GM23338 (cell line): Measurements from ENCODE around the gene YIF1A. TPM values are rescaled to one million over a fixed set of nuclear protein-coding genes. Genes with fewer than 3 reads are reported as not detected.

Experiments used
- ATAC-seq: fragments of 200-7000 bp; cut with Tn5 transposase; 3 replicates; pipeline ENCODE4 v1.9.1; 2020
- DNase-seq: peaks from one replicate; pipeline ENCODE4 v3.0.0-alpha.2; 2015; ENCODE audit warnings: low spot score
- H2AFZ ChIP-seq: fragments of 200-600 bp; sonication (generic); 2 replicates; pipeline ENCODE4 v1.8.0; 2016; ENCODE audit warnings: antibody characterized with exemption, mild to moderate bottlenecking, moderate library complexity
- H3F3A ChIP-seq: fragments of 200-600 bp; sonication (generic); replicated peaks from 2 replicates; pipeline ENCODE4 v1.8.0; 2017; ENCODE audit warnings: antibody characterized with exemption, mixed run types, low read depth
- H3K27ac ChIP-seq: fragments of 200-600 bp; sonication (generic); 2 replicates; pipeline ENCODE4 v1.6.1; 2016; ENCODE audit warnings: low read depth
- H3K27me3 ChIP-seq: fragments of 200-600 bp; sonication (generic); 2 replicates; pipeline ENCODE4 v1.8.0; 2016; ENCODE audit warnings: mild to moderate bottlenecking, mixed run types, moderate library complexity; ENCODE audit not compliant: insufficient read depth
- H3K36me3 ChIP-seq: fragments of 200-600 bp; sonication (generic); 2 replicates; pipeline ENCODE4 v1.8.0; 2016; ENCODE audit warnings: mild to moderate bottlenecking; ENCODE audit not compliant: insufficient read depth
- H3K4me1 ChIP-seq: fragments of 200-600 bp; sonication (generic); 2 replicates; pipeline ENCODE4 v1.8.0; 2016; ENCODE audit warnings: mild to moderate bottlenecking, moderate library complexity; ENCODE audit not compliant: insufficient read depth
- H3K4me2 ChIP-seq: fragments of 200-600 bp; sonication (generic); 2 replicates; pipeline ENCODE4 v1.7.1; 2017; ENCODE audit warnings: mixed run types
- H3K4me3 ChIP-seq: fragments of 200-600 bp; sonication (generic); 2 replicates; pipeline ENCODE4 v1.6.1; 2016; ENCODE audit warnings: mixed run types
- H3K79me2 ChIP-seq: fragments of 200-600 bp; sonication (generic); replicated peaks from 2 replicates; pipeline ENCODE4 v1.8.0; 2017; ENCODE audit warnings: mild to moderate bottlenecking; ENCODE audit not compliant: insufficient read depth
- H3K9me2 ChIP-seq: fragments of 200-600 bp; sonication (generic); 2 replicates; pipeline ENCODE4 v1.8.0; 2017; ENCODE audit not compliant: insufficient read depth
- H4K20me1 ChIP-seq: fragments of 200-600 bp; sonication (generic); replicated peaks from 2 replicates; pipeline ENCODE4 v1.8.0; 2017; ENCODE audit warnings: mild to moderate bottlenecking; ENCODE audit not compliant: insufficient read depth
- H3K27ac Mint-ChIP-seq: 2 replicates; pipeline ENCODE4 v1.8.0; 2020; ENCODE audit warnings: inconsistent platforms, mild to moderate bottlenecking, moderate library complexity, mixed read lengths
- H3K27me3 Mint-ChIP-seq: 3 replicates; pipeline ENCODE4 v1.8.0; 2022; ENCODE audit warnings: low read depth, mild to moderate bottlenecking, moderate library complexity, mixed read lengths, inconsistent platforms; ENCODE audit not compliant: insufficient read depth, poor library complexity
- H3K36me3 Mint-ChIP-seq: 3 replicates; pipeline ENCODE4 v1.8.0; 2021; ENCODE audit warnings: low read depth, mild to moderate bottlenecking, inconsistent platforms, moderate library complexity, mixed read lengths
- H3K4me1 Mint-ChIP-seq: 3 replicates; pipeline ENCODE4 v1.8.0; 2020; ENCODE audit warnings: mild to moderate bottlenecking, inconsistent platforms, mixed read lengths
- H3K4me3 Mint-ChIP-seq: 3 replicates; pipeline ENCODE4 v1.8.0; 2021; ENCODE audit warnings: moderate library complexity, mild to moderate bottlenecking, inconsistent platforms, mixed read lengths
- H3K9me3 Mint-ChIP-seq: 3 replicates; pipeline ENCODE4 v1.8.0; 2020; ENCODE audit warnings: moderate library complexity, mild to moderate bottlenecking, inconsistent platforms, mixed read lengths
- CREB1 ChIP-seq: fragments of 250-450 bp; sonication (Bioruptor Pico); IDR thresholded peaks from 2 replicates; pipeline ENCODE4 v1.5.0; 2020; ENCODE audit warnings: low read depth, mild to moderate bottlenecking, moderate library complexity
- EZH2 ChIP-seq: fragments of 200-600 bp; sonication (generic); IDR thresholded peaks from one replicate; pipeline ENCODE4 v1.8.0; 2017; ENCODE audit warnings: antibody characterized with exemption, mild to moderate bottlenecking, low read depth; ENCODE audit not compliant: unreplicated experiment
- REST ChIP-seq: IDR thresholded peaks from one replicate; pipeline ENCODE4 v1.6.1; 2018; ENCODE audit warnings: antibody characterized with exemption; ENCODE audit not compliant: unreplicated experiment
- STAT1 ChIP-seq: IDR thresholded peaks from one replicate; pipeline ENCODE4 v1.6.1; 2016; ENCODE audit warnings: antibody characterized with exemption; ENCODE audit not compliant: unreplicated experiment
- ZNF114 ChIP-seq: fragments of 250-450 bp; sonication (Bioruptor Pico); IDR thresholded peaks from 2 replicates; pipeline ENCODE4 v1.5.0; 2020; ENCODE audit warnings: mild to moderate bottlenecking, moderate library complexity
- ZNF331 ChIP-seq: fragments of 250-450 bp; sonication (Bioruptor Pico); IDR thresholded peaks from 2 replicates; pipeline ENCODE4 v1.5.0; 2020; ENCODE audit warnings: low read depth, mild to moderate bottlenecking, moderate library complexity
- ZNF462 ChIP-seq: fragments of 250-450 bp; sonication (Bioruptor Pico); IDR thresholded peaks from 2 replicates; pipeline ENCODE4 v1.5.0; 2020; ENCODE audit warnings: mild to moderate bottlenecking, moderate library complexity
- polyA plus RNA-seq: library from polyadenylated mRNA; unstranded; fragments of >200 nt; fragmentation: Nextera tagmentation; extraction: Ambion mirVana; gene quantifications from 2 replicates; pipeline ENCODE4 v1.2.1, GENCODE V29; 2016
- total RNA-seq: library from RNA; depleted of rRNA; stranded (reverse); fragments of >200 nt; shearing (Covaris generic); gene quantifications from 2 replicates; pipeline ENCODE4 v1.2.3, GENCODE V29; 2014
- TF ChIP-seq, protein P1 (sequence below), 2 experiments: fragments of 200-600 bp in 1 of 2; sonication (generic) in 1 of 2; conservative IDR thresholded peaks; 2 replicates each; pipeline versions ENCODE4 v1.5.1 to v1.6.1; 2016 to 2017; ENCODE audit warnings: antibody characterized with exemption in 2 of 2, low read depth in 2 of 2, mild to moderate bottlenecking in 2 of 2, moderate library complexity in 1 of 2
- TF ChIP-seq, protein P2 (sequence below): IDR thresholded peaks from 2 replicates; pipeline ENCODE4 v1.6.1; 2016; ENCODE audit warnings: antibody characterized with exemption

Gene YIF1A
- total and polyA plus RNA-seq, 2 experiments from 2014 or later = 75.6 to 87.0 TPM

- no peak for TF ChIP-seq ZNF462 (CRISPR knock-in tag)
- TF ChIP-seq STAT1 = no peak
- TF ChIP-seq ZNF331 (CRISPR knock-in tag) = no peak
- TF ChIP-seq, protein P1, sequence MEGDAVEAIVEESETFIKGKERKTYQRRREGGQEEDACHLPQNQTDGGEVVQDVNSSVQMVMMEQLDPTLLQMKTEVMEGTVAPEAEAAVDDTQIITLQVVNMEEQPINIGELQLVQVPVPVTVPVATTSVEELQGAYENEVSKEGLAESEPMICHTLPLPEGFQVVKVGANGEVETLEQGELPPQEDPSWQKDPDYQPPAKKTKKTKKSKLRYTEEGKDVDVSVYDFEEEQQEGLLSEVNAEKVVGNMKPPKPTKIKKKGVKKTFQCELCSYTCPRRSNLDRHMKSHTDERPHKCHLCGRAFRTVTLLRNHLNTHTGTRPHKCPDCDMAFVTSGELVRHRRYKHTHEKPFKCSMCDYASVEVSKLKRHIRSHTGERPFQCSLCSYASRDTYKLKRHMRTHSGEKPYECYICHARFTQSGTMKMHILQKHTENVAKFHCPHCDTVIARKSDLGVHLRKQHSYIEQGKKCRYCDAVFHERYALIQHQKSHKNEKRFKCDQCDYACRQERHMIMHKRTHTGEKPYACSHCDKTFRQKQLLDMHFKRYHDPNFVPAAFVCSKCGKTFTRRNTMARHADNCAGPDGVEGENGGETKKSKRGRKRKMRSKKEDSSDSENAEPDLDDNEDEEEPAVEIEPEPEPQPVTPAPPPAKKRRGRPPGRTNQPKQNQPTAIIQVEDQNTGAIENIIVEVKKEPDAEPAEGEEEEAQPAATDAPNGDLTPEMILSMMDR (conservative IDR thresholded peaks at IDR 0.05; ENCODE audit: low read depth in 2 of 2) = no peak
- no peak for TF ChIP-seq ZNF114
These were observed 25.2 kb downstream of the YIF1A start (continued) for GRCh38 chr11:66263785-66264184.

- peaks cover 45% of the 10 kb centered on the region for H3K36me3 Mint-ChIP-seq
- no peak for DNase-seq
- TF ChIP-seq ZNF331 (CRISPR knock-in tag) = no peak
- no peak for TF ChIP-seq EZH2
- TF ChIP-seq, protein P2, sequence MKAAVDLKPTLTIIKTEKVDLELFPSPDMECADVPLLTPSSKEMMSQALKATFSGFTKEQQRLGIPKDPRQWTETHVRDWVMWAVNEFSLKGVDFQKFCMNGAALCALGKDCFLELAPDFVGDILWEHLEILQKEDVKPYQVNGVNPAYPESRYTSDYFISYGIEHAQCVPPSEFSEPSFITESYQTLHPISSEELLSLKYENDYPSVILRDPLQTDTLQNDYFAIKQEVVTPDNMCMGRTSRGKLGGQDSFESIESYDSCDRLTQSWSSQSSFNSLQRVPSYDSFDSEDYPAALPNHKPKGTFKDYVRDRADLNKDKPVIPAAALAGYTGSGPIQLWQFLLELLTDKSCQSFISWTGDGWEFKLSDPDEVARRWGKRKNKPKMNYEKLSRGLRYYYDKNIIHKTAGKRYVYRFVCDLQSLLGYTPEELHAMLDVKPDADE = no peak
- TF ChIP-seq CREB1 (CRISPR knock-in tag) = no peak
- TF ChIP-seq REST = no peak
These were observed 25.7 kb downstream of the YIF1A start for GRCh38 chr11:66263231-66263630.

More at GRCh38 chr11:66263231-66263630, 25.7 kb downstream of the YIF1A start:
- H2AFZ ChIP-seq = no peak overlapping the region
- Mint-ChIP-seq H3K27ac (no peak overlapping the region), H3K4me1 (peaks cover 15% of the 10 kb centered on the region), H3K9me3 (no peaks in the 10 kb centered on the region), H3K4me3 (no peak overlapping the region; the same call in 2 of the 3 replicates), H3K27me3 (peaks cover 11% of the 10 kb centered on the region)
- peaks cover 11% of the 10 kb centered on the region; the same call in 1 of the 2 replicates for H3K79me2 ChIP-seq
- H3K27ac ChIP-seq = no peak overlapping the region
- H3K36me3 ChIP-seq = 0 out of 2 replicates have a peak, but pooled peaks cover 9% of the 10 kb centered on the region
- H3K9me2 ChIP-seq = no peaks in the 10 kb centered on the region
- H4K20me1 ChIP-seq = peaks cover 8% of the 10 kb centered on the region; the same call in 1 of the 2 replicates
- no peak overlapping the region for H3K4me2 ChIP-seq
- H3K27me3 ChIP-seq = no peaks in the 10 kb centered on the region
- H3K4me3 ChIP-seq = no peak overlapping the region
- peaks cover 9% of the 10 kb centered on the region for H3K4me1 ChIP-seq
- no peak for ATAC-seq
- peaks cover 15% of the 10 kb centered on the region for H3F3A ChIP-seq
